Ishikawa (cell line): ENCODE data around the gene DIAPH1.

ENCODE experiments used
- CEBPB ChIP-seq: IDR thresholded peaks from 2 replicates; pipeline ENCODE4 v1.6.1; 2012
- CREB1 ChIP-seq: IDR thresholded peaks from 2 replicates; pipeline ENCODE4 v1.6.1; 2012; ENCODE audit warnings: low read depth
- EGR1 ChIP-seq: IDR thresholded peaks from 2 replicates; pipeline ENCODE4 v1.6.1; 2012
- EP300 ChIP-seq: IDR thresholded peaks from 2 replicates; pipeline ENCODE4 v1.6.1; 2012; ENCODE audit warnings: borderline replicate concordance
- FOXM1 ChIP-seq: IDR thresholded peaks from 2 replicates; pipeline ENCODE4 v1.6.1; 2012; ENCODE audit warnings: low read depth, borderline replicate concordance
- RAD21 ChIP-seq: IDR thresholded peaks from 2 replicates; pipeline ENCODE4 v1.6.1; 2012; ENCODE audit warnings: low read depth
- TAF1 ChIP-seq: IDR thresholded peaks from 2 replicates; pipeline ENCODE4 v1.6.1; 2012; ENCODE audit warnings: low read depth, mild to moderate bottlenecking
- TCF12 ChIP-seq: IDR thresholded peaks from 2 replicates; pipeline ENCODE4 v1.6.1; 2012; ENCODE audit warnings: low read depth
- ZBTB7A ChIP-seq: IDR thresholded peaks from 2 replicates; pipeline ENCODE4 v1.6.1; 2012; ENCODE audit warnings: low read depth
- TF ChIP-seq, protein P1 (sequence below): IDR thresholded peaks from 2 replicates; pipeline ENCODE4 v1.6.1; 2012
- TF ChIP-seq, protein P2 (sequence below): IDR thresholded peaks from 2 replicates; pipeline ENCODE4 v1.6.1; 2012

DNA sequence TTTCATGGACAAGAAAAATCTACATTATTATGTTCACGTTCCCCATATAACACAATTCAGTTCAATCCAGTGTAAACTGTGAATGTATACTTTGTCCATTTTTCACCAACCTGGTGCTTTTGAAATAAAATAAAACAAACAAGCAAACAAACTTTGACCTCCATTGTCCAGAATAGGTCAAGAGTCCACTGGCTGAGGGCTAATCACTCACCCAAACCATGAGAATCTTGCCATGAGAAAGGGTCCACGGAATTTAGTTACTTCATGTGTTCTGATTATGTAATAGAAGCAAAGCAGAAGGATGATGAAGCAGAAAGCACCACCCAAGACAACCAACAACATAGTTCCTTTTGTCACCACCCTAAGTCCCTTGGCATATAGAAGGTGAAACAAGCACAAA, 28.7 kb downstream of the DIAPH1 start:
- TF ChIP-seq RAD21 (no peak), FOXM1 (no peak), TAF1 (no peak), EP300 (no peak), TCF12 (no peak), EGR1 (no peak), CREB1 (no peak), CEBPB (no peak), ZBTB7A (no peak)
- TF ChIP-seq, protein P1, sequence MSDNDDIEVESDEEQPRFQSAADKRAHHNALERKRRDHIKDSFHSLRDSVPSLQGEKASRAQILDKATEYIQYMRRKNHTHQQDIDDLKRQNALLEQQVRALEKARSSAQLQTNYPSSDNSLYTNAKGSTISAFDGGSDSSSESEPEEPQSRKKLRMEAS, result no peak
- TF ChIP-seq, protein P2, sequence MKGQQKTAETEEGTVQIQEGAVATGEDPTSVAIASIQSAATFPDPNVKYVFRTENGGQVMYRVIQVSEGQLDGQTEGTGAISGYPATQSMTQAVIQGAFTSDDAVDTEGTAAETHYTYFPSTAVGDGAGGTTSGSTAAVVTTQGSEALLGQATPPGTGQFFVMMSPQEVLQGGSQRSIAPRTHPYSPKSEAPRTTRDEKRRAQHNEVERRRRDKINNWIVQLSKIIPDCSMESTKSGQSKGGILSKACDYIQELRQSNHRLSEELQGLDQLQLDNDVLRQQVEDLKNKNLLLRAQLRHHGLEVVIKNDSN, result no peak
